Midbrain (tissue), 1 donor: Measurements from ENCODE around the gene TFCP2L1.
A peak's percentile ranks its signal among the peaks of the same experiment; 100 is the strongest.

Experiments used
- DNase-seq: peaks from one replicate; lab custom pipeline; 2025; lab: John Stamatoyannopoulos, UW

TFCP2L1 gene

GRCh38 chr2:121219866-121220265 lies 65.1 kb downstream of the TFCP2L1 start:
- DNase-seq, result no peak

GRCh38 chr2:121218386-121218938 lies 66.5 kb downstream of the TFCP2L1 start:
- no peak for DNase-seq

GRCh38 chr2:121217627-121218026 lies 67.4 kb downstream of the TFCP2L1 start:
- no peak for DNase-seq

GRCh38 chr2:121214296-121214695 lies 70.7 kb downstream of the TFCP2L1 start:
- DNase-seq, result no peak

GRCh38 chr2:121213386-121213785 lies 71.6 kb downstream of the TFCP2L1 start:
- DNase-seq, result no peak

GRCh38 chr2:121212661-121213325 lies 72.2 kb downstream of the TFCP2L1 start:
- DNase-seq, result no peak

- DNase-seq, result no peak
Measured at GRCh38 chr2:121211689-121212151, 73.3 kb downstream of the TFCP2L1 start.

- no peak for DNase-seq
Measured at GRCh38 chr2:121211251-121211650, 73.8 kb downstream of the TFCP2L1 start.

GRCh38 chr2:121210691-121211090 lies 74.3 kb downstream of the TFCP2L1 start:
- DNase-seq, result no peak

GRCh38 chr2:121209014-121209610 lies 75.9 kb downstream of the TFCP2L1 start:
- no peak for DNase-seq

GRCh38 chr2:121207494-121207893 lies 77.5 kb downstream of the TFCP2L1 start:
- DNase-seq, result no peak

- DNase-seq, result peak; percentile 12
Measured at GRCh38 chr2:121205321-121205942, 79.6 kb downstream of the TFCP2L1 start.

GRCh38 chr2:121203591-121204249 lies 81.3 kb downstream of the TFCP2L1 start:
- DNase-seq, result no peak

- DNase-seq, result no peak
Measured at GRCh38 chr2:121202541-121203310, 82.3 kb downstream of the TFCP2L1 start.

- no peak for DNase-seq
Measured at GRCh38 chr2:121201796-121202195, 83.2 kb downstream of the TFCP2L1 start.

GRCh38 chr2:121200419-121201315 lies 84.3 kb downstream of the TFCP2L1 start:
- no peak for DNase-seq

- no peak for DNase-seq
Measured at GRCh38 chr2:121200011-121200347, 85.0 kb downstream of the TFCP2L1 start.

GRCh38 chr2:121199281-121200010 lies 85.6 kb downstream of the TFCP2L1 start:
- DNase-seq, result no peak

- peak; percentile 74 for DNase-seq
Measured at GRCh38 chr2:121197369-121198091, 87.5 kb downstream of the TFCP2L1 start.

- no peak for DNase-seq
Measured at GRCh38 chr2:121196849-121197155, 88.2 kb downstream of the TFCP2L1 start.
